ENCODE results near the gene SPTB. TPM values are rescaled to one million over a fixed set of nuclear protein-coding genes. Genes with fewer than 3 reads are reported as not detected.
"Not testable (repeated sequence)": the region's sequence is repeated elsewhere in the genome, so short reads cannot be mapped to it uniquely, and the experiment has no call there.

The SPTB gene
- total RNA-seq, 4 donors from 2014 or later = 123 to 554 (median 266) TPM

DNA sequence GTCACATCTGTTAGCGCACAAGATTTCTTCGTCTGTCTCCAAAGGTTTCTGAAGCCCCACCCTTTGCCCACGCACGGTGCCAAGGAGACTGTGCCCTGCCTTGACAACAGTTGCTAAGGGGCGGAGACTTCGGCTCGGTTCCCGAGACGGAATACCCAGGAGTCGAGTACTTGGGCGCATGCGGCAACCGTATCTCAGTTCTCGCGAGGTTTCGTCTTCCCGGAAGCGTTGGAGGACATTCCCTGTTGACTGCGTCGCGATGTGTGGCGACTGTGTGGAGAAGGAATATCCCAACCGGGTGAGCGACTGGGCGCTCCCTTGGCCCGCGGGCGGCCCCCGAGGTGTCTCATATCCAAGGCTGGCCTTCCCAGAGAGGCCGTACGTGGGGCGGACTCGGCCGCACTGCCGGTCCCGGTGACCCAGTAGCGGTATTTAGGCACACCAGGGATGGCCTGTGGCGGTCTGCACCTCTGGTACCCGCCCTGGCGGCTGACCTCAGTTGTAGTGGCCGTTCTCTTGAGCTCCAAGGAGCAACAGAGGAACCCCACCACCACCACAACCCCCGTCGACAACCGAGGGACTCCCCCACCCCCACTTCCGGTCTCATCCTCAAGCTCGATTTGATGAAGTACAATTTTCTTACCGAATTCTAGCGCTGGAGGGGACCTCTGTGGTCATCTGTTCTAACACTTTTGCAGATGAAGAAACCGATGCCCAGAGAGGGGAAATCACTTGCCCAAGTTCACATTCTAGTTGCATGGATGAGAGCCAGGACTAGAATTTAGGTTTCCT lies 34.7 kb upstream of the SPTB start, which contains the start of gene CHURC1:
CHURC1 (plus strand) TSS at position 219 of the 792 bp plus-strand sequence; CDS start at position 260, 41 bp downstream.
- Histone ChIP-seq H3K36me3 (no peaks in the 10 kb centered on the region), H3K9me3 (no peaks in the 10 kb centered on the region), H3K4me1 (peaks cover 34 to 39% of the 10 kb centered on the region in 2 donors), H3K27me3 (no peaks in the 10 kb centered on the region), H3K4me3 (peak within 1 kb of the TSS; percentile 86 to 100 (median 90)), H3K27ac (peak within 1 kb of the TSS; percentile 95 to 98 (median 97))
- in situ Hi-C loops (cut with MboI; ENCODE audit: low sequenced_read_pairs in 4 of 4) (loop anchor here in 1 of 4 donors (10.0 kb wide), 1 partner anchor 70 kb away; the partner anchor contains the start of gene FNTB), intact Hi-C loops (cut with DNase I; ENCODE audit: low total_unique reads) (loop anchor here (5.0 to 10.0 kb wide), 2 partner anchors 410 to 498 kb away; partner anchors contain the start of genes FUT8, ZBTB1 and ZBTB25)
- TF ChIP-seq, protein P1, sequence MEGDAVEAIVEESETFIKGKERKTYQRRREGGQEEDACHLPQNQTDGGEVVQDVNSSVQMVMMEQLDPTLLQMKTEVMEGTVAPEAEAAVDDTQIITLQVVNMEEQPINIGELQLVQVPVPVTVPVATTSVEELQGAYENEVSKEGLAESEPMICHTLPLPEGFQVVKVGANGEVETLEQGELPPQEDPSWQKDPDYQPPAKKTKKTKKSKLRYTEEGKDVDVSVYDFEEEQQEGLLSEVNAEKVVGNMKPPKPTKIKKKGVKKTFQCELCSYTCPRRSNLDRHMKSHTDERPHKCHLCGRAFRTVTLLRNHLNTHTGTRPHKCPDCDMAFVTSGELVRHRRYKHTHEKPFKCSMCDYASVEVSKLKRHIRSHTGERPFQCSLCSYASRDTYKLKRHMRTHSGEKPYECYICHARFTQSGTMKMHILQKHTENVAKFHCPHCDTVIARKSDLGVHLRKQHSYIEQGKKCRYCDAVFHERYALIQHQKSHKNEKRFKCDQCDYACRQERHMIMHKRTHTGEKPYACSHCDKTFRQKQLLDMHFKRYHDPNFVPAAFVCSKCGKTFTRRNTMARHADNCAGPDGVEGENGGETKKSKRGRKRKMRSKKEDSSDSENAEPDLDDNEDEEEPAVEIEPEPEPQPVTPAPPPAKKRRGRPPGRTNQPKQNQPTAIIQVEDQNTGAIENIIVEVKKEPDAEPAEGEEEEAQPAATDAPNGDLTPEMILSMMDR (IDR thresholded peaks at IDR 0.05 in 4 of 5, conservative IDR thresholded peaks at IDR 0.05 in 1 of 5) = no peak
- peak; percentile 79 to 91 for TF ChIP-seq POLR2A (IDR thresholded peaks at IDR 0.05)
- ATAC-seq (peak; percentile 99), DNase-seq (peak; percentile 97 to 99)

GRCh38 chr14:64913477-64913876 lies 33.8 kb upstream of the SPTB start:
- not testable (repeated sequence) for ATAC-seq, DNase-seq, H3K36me3 ChIP-seq, H3K9me3 ChIP-seq, H3K27me3 ChIP-seq
- Histone ChIP-seq H3K4me1 (peaks cover 27 to 31% of the 10 kb centered on the region in 2 donors), H3K4me3 (peak overlapping the region in 3 of 4 donors; percentile 86 to 100 (median 87)), H3K27ac (peak overlapping the region in 3 of 4 donors; percentile 95 to 98 (median 97))
- intact Hi-C loops (cut with DNase I; ENCODE audit: low total_unique reads) (loop anchor here (5.0 to 10.0 kb wide), 2 partner anchors 409 to 499 kb away; partner anchors contain the start of genes FUT8, ZBTB1 and ZBTB25), in situ Hi-C loops (cut with MboI; ENCODE audit: low sequenced_read_pairs in 4 of 4) (loop anchor here in 1 of 4 donors (10.0 kb wide), 1 partner anchor 71 kb away; the partner anchor contains the start of gene FNTB)

DNA sequence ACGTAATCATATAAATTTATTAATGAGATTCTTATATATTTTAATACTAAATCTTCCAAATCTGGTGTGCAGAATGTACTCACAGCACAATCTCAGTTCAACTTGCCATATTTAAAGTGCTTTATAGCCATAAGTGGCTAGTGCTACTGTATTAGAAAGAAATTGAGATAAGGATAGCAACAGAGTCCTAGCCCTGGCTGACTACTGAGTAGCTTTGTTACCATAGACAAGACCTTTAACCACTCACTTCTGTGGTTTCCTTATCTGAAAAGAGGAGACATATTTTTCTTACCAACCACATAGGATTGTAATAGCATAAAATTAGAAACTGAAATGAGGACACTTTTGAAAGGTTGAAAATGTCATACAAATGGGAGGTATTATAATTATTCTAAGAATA lies 32.6 kb upstream of the SPTB start:
- no peak overlapping the region for H3K4me3 ChIP-seq
- H3K27me3 ChIP-seq = no peaks in the 10 kb centered on the region
- H3K36me3 ChIP-seq = no peaks in the 10 kb centered on the region
- intact Hi-C loops (cut with DNase I; ENCODE audit: low total_unique reads) (loop anchor here (5.0 to 10.0 kb wide), 2 partner anchors 407 to 500 kb away; partner anchors contain the start of genes FUT8, ZBTB1 and ZBTB25), in situ Hi-C loops (cut with MboI; ENCODE audit: low sequenced_read_pairs in 4 of 4) (loop anchor here in 1 of 4 donors (10.0 kb wide), 1 partner anchor 73 kb away; the partner anchor contains the start of gene FNTB)
- DNase-seq (no peak), ATAC-seq (no peak)
- H3K4me1 ChIP-seq = peaks cover 18 to 19% of the 10 kb centered on the region in 2 donors
- no peaks in the 10 kb centered on the region for H3K9me3 ChIP-seq
- TF ChIP-seq POLR2A (IDR thresholded peaks at IDR 0.05) = no peak
- TF ChIP-seq, protein P1 (IDR thresholded peaks at IDR 0.05 in 4 of 5, conservative IDR thresholded peaks at IDR 0.05 in 1 of 5) = no peak
- H3K27ac ChIP-seq = no peak overlapping the region

GRCh38 chr14:64910847-64911495 lies 31.3 kb upstream of the SPTB start:
- Histone ChIP-seq H3K36me3 (no peaks in the 10 kb centered on the region), H3K27me3 (no peaks in the 10 kb centered on the region), H3K9me3 (no peaks in the 10 kb centered on the region), H3K4me3 (no peak overlapping the region), H3K27ac (no peak overlapping the region), H3K4me1 (peaks cover 12 to 14% of the 10 kb centered on the region in 2 donors)
- in situ Hi-C loops (cut with MboI; ENCODE audit: low sequenced_read_pairs in 4 of 4) = loop anchor here in 1 of 4 donors (10.0 kb wide), 1 partner anchor 74 kb away; the partner anchor contains the start of gene FNTB
- intact Hi-C loops (cut with DNase I; ENCODE audit: low total_unique reads) = loop anchor here (5.0 to 10.0 kb wide), 2 partner anchors 406 to 501 kb away; partner anchors contain the start of genes FUT8, ZBTB1 and ZBTB25
- TF ChIP-seq, protein P1 (IDR thresholded peaks at IDR 0.05 in 4 of 5, conservative IDR thresholded peaks at IDR 0.05 in 1 of 5) = peak in 2 of 5 experiments; percentile 28 to 49
- TF ChIP-seq POLR2A (IDR thresholded peaks at IDR 0.05) = no peak
- no peak for DNase-seq
- no peak for ATAC-seq
